ENCODE measurements around the gene BRD1.

- TF ChIP-seq TAF1 (IDR thresholded peaks at IDR 0.05; ENCODE audit: borderline replicate concordance, insufficient read depth, low read length): no peak
- TF ChIP-seq POLR2AphosphoS5 (IDR thresholded peaks at IDR 0.05; ENCODE audit: low read depth, low read length): no peak
These were observed 31.2 kb upstream of the BRD1 start for GRCh38 chr22:49858827-49859226.
